WTC11 (cell line): ENCODE data around the gene CROCC2. TPM values are rescaled to one million over a fixed set of nuclear protein-coding genes. Genes with fewer than 3 reads are reported as not detected.

ENCODE experiments used
- ATAC-seq: fragments of 200-7000 bp; cut with Tn5 transposase; 2 replicates; pipeline ENCODE4 v1.10.0; 2021; ENCODE audit warnings: mild to moderate bottlenecking, moderate library complexity
- CTCF ChIA-PET: fragments of 300-600 bp; sonication (Branson Sonifier 250); formaldehyde crosslinking; loops from one replicate; lab custom pipeline; 2021; ENCODE audit warnings: antibody characterized with exemption; lab: Charles Lee
- POLR2A ChIA-PET: fragments of 350-600 bp; sonication (Branson Sonifier 250); formaldehyde crosslinking; loops from one replicate; lab custom pipeline; 2021; ENCODE audit warnings: antibody characterized with exemption; lab: Charles Lee
- DNase-seq: peaks from one replicate; pipeline ENCODE4 v3.0.0; 2021; ENCODE audit warnings: low spot score
- H3K27ac Mint-ChIP-seq: 2 replicates; pipeline ENCODE4 v1.8.0; 2021; ENCODE audit warnings: mixed read lengths
- H3K27me3 Mint-ChIP-seq: 2 replicates; pipeline ENCODE4 v1.8.0; 2021; ENCODE audit warnings: low read depth, mild to moderate bottlenecking, moderate library complexity, mixed read lengths
- H3K36me3 Mint-ChIP-seq: 2 replicates; pipeline ENCODE4 v1.8.0; 2021; ENCODE audit warnings: mixed read lengths
- H3K4me1 Mint-ChIP-seq: 2 replicates; pipeline ENCODE4 v1.8.0; 2022; ENCODE audit warnings: mixed read lengths
- H3K4me3 Mint-ChIP-seq: 2 replicates; pipeline ENCODE4 v1.8.0; 2021; ENCODE audit warnings: mild to moderate bottlenecking, moderate library complexity, mixed read lengths
- H3K9me3 Mint-ChIP-seq: 2 replicates; pipeline ENCODE4 v1.8.0; 2021; ENCODE audit warnings: mixed read lengths
- CBFB ChIP-seq: sonication (generic); formaldehyde crosslinking; IDR thresholded peaks from 2 replicates; pipeline ENCODE4 v1.8.1; 2022; ENCODE audit warnings: mild to moderate bottlenecking, low read depth, missing genetic modification reagents
- ESRRA ChIP-seq: sonication (generic); formaldehyde crosslinking; IDR thresholded peaks from 2 replicates; pipeline ENCODE4 v1.8.1; 2022; ENCODE audit warnings: mild to moderate bottlenecking, missing genetic modification reagents, borderline replicate concordance
- ETV6 ChIP-seq: sonication (generic); formaldehyde crosslinking; IDR thresholded peaks from 2 replicates; pipeline ENCODE4 v1.8.1; 2022; ENCODE audit warnings: mild to moderate bottlenecking, missing genetic modification reagents
- FOXK1 ChIP-seq: sonication (generic); formaldehyde crosslinking; IDR thresholded peaks from 2 replicates; pipeline ENCODE4 v1.8.0; 2022; ENCODE audit warnings: mild to moderate bottlenecking, moderate library complexity, missing genetic modification reagents
- JUN ChIP-seq: sonication (generic); formaldehyde crosslinking; IDR thresholded peaks from 2 replicates; pipeline ENCODE4 v1.8.0; 2023; ENCODE audit warnings: mild to moderate bottlenecking, missing genetic modification reagents
- KAT7 ChIP-seq: sonication (generic); formaldehyde crosslinking; IDR thresholded peaks from 2 replicates; pipeline ENCODE4 v1.8.1; 2023; ENCODE audit warnings: missing genetic modification reagents, mild to moderate bottlenecking, borderline replicate concordance
- MXD4 ChIP-seq: fragments of 250-450 bp; sonication (Bioruptor Pico); IDR thresholded peaks from 2 replicates; pipeline ENCODE4 v1.8.0; 2021; ENCODE audit warnings: mild to moderate bottlenecking, moderate library complexity, borderline replicate concordance
- NFYB ChIP-seq: sonication (generic); formaldehyde crosslinking; conservative IDR thresholded peaks from 2 replicates; pipeline ENCODE4 v1.8.0; 2022; ENCODE audit warnings: low read depth, missing genetic modification reagents
- NR2C2 ChIP-seq: sonication (generic); formaldehyde crosslinking; IDR thresholded peaks from 2 replicates; pipeline ENCODE4 v1.8.0; 2022; ENCODE audit warnings: mild to moderate bottlenecking, missing genetic modification reagents
- RELA ChIP-seq: sonication (generic); formaldehyde crosslinking; IDR thresholded peaks from 2 replicates; pipeline ENCODE4 v1.8.1; 2022; ENCODE audit warnings: missing genetic modification reagents, mild to moderate bottlenecking, borderline replicate concordance
- SMAD3 ChIP-seq: sonication (generic); formaldehyde crosslinking; IDR thresholded peaks from 2 replicates; pipeline ENCODE4 v1.8.0; 2022; ENCODE audit warnings: missing genetic modification reagents, mild to moderate bottlenecking, borderline replicate concordance
- TEAD4 ChIP-seq: sonication (generic); formaldehyde crosslinking; IDR thresholded peaks from 2 replicates; pipeline ENCODE4 v1.8.0; 2022; ENCODE audit warnings: mild to moderate bottlenecking, missing genetic modification reagents
- total RNA-seq: library from RNA; stranded (reverse); gene quantifications from 3 replicates; pipeline ENCODE4 v1.2.3, GENCODE V29; 2021
- TF ChIP-seq, protein P1 (sequence below): sonication (generic); formaldehyde crosslinking; IDR thresholded peaks from 2 replicates; pipeline ENCODE4 v1.8.1; 2022; ENCODE audit warnings: low read depth, missing genetic modification reagents, borderline replicate concordance
- TF ChIP-seq, protein P2 (sequence below): sonication (generic); formaldehyde crosslinking; IDR thresholded peaks from 2 replicates; pipeline ENCODE4 v1.8.0; 2022; ENCODE audit warnings: missing genetic modification reagents
- TF ChIP-seq, protein P3 (sequence below): fragments of 250-450 bp; sonication (Bioruptor Pico); IDR thresholded peaks from 2 replicates; pipeline ENCODE4 v1.8.0; 2021; ENCODE audit warnings: mild to moderate bottlenecking
- TF ChIP-seq, protein P4 (sequence below): sonication (generic); formaldehyde crosslinking; IDR thresholded peaks from 2 replicates; pipeline ENCODE4 v1.8.1; 2022; ENCODE audit warnings: missing genetic modification reagents, borderline replicate concordance
- TF ChIP-seq, protein P5 (sequence below): sonication (generic); formaldehyde crosslinking; IDR thresholded peaks from 2 replicates; pipeline ENCODE4 v1.8.1; 2022; ENCODE audit warnings: low read depth, mild to moderate bottlenecking, moderate library complexity, missing genetic modification reagents, borderline replicate concordance
- TF ChIP-seq, protein P6 (sequence below): sonication (generic); formaldehyde crosslinking; IDR thresholded peaks from 2 replicates; pipeline ENCODE4 v1.8.1; 2023; ENCODE audit warnings: mild to moderate bottlenecking, missing genetic modification reagents, borderline replicate concordance

The CROCC2 gene
- total RNA-seq, 1 experiment from 2014 or later, result not detected

DNA sequence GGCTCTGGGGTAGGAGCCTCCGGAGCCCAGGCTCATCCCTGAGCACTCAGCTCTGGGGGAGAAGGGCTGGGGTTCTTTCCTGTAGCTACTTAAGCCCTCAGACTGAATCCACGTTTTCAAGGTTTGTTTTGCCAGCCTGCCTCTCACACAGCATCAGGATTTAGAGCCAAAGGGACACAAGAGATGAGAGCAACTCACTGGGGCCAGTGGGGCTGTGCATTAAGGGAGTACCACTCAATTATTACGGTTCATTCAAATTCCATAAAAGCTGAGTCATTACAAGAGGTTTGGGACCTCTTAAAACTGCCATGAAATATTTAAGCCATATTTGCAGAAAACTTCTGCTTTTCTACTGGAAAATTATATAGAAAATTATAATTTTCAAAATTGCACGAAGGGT, 75.1 kb downstream of the CROCC2 start:
- TF ChIP-seq TEAD4 (CRISPR knock-in tag) (no peak), JUN (no peak), KAT7 (CRISPR knock-in tag) (no peak), ETV6 (CRISPR knock-in tag) (no peak)

DNA sequence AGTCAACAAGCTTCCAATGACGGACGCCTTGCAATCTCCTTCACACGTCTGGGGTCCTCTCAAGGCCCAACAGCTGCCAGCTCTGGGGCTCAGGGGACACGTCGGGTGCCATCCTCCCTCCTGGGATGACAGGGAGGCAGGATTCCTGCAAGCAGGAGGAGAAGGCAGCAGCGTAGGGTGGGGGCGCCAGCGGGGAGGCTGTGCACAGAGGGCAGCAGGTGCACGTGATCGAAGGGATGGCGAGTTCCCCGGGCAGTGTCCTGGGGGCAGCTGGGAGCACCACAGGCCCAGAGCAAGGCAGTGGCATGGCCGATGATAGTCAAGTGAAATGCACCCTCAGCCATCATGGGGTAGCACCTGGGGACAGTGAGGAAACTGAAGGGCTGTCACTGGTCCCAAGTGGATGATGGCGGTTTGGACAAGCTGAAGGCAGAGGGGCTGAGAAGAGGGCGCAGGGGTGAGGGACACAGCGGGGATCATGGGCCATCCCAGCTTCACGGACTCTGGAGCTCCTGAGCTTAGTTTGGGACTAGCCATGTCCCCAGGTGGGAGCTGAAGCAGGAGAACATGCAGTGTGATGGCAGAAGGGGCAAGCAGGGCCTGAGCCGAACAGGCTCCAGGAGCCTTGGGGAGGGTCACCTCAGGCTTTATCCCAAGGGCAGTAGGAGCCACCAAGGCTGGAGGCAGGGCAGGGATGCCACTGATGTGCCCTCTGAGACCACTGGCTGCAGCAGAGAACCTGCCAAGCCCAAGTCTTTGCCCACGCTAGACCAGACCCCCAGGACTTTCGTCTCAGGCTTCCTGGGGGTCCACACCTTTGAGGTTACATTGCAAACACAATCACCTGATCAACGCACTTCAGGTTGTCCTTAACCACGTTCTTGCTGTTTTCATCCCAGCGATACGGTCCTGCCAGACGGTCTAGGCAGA, 76.0 kb downstream of the CROCC2 start:
- ChIA-PET POLR2A (interaction anchor here (1.1 kb wide), 1 partner anchor 67 kb away, joined by 3 read pairs; no protein-coding TSS in a partner anchor), CTCF (interaction anchor here (1.6 to 1.9 kb wide), 3 partner anchors 16 to 198 kb away, joined by 4 to 11 read pairs (median 6); no protein-coding TSS in a partner anchor)
- peak; percentile 10 for DNase-seq
- Mint-ChIP-seq H3K27me3 (peaks cover 2% of the 10 kb centered on the region; the same call in 1 of the 2 replicates), H3K27ac (no peak overlapping the region), H3K4me3 (no peak overlapping the region), H3K9me3 (no peaks in the 10 kb centered on the region), H3K4me1 (no peaks in the 10 kb centered on the region), H3K36me3 (no peaks in the 10 kb centered on the region)
- no peak for ATAC-seq
- TF ChIP-seq CBFB (no peak), NFYB (no peak), RELA (CRISPR knock-in tag) (no peak), FOXK1 (CRISPR knock-in tag) (no peak), MXD4 (no peak), ESRRA (CRISPR knock-in tag) (no peak), SMAD3 (CRISPR knock-in tag) (no peak), NR2C2 (CRISPR knock-in tag) (no peak)
- TF ChIP-seq, protein P1, sequence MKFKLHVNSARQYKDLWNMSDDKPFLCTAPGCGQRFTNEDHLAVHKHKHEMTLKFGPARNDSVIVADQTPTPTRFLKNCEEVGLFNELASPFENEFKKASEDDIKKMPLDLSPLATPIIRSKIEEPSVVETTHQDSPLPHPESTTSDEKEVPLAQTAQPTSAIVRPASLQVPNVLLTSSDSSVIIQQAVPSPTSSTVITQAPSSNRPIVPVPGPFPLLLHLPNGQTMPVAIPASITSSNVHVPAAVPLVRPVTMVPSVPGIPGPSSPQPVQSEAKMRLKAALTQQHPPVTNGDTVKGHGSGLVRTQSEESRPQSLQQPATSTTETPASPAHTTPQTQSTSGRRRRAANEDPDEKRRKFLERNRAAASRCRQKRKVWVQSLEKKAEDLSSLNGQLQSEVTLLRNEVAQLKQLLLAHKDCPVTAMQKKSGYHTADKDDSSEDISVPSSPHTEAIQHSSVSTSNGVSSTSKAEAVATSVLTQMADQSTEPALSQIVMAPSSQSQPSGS, result no peak
- TF ChIP-seq, protein P2, sequence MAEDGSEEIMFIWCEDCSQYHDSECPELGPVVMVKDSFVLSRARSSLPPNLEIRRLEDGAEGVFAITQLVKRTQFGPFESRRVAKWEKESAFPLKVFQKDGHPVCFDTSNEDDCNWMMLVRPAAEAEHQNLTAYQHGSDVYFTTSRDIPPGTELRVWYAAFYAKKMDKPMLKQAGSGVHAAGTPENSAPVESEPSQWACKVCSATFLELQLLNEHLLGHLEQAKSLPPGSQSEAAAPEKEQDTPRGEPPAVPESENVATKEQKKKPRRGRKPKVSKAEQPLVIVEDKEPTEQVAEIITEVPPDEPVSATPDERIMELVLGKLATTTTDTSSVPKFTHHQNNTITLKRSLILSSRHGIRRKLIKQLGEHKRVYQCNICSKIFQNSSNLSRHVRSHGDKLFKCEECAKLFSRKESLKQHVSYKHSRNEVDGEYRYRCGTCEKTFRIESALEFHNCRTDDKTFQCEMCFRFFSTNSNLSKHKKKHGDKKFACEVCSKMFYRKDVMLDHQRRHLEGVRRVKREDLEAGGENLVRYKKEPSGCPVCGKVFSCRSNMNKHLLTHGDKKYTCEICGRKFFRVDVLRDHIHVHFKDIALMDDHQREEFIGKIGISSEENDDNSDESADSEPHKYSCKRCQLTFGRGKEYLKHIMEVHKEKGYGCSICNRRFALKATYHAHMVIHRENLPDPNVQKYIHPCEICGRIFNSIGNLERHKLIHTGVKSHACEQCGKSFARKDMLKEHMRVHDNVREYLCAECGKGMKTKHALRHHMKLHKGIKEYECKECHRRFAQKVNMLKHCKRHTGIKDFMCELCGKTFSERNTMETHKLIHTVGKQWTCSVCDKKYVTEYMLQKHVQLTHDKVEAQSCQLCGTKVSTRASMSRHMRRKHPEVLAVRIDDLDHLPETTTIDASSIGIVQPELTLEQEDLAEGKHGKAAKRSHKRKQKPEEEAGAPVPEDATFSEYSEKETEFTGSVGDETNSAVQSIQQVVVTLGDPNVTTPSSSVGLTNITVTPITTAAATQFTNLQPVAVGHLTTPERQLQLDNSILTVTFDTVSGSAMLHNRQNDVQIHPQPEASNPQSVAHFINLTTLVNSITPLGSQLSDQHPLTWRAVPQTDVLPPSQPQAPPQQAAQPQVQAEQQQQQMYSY (CRISPR knock-in tag), result no peak
- TF ChIP-seq, protein P3, sequence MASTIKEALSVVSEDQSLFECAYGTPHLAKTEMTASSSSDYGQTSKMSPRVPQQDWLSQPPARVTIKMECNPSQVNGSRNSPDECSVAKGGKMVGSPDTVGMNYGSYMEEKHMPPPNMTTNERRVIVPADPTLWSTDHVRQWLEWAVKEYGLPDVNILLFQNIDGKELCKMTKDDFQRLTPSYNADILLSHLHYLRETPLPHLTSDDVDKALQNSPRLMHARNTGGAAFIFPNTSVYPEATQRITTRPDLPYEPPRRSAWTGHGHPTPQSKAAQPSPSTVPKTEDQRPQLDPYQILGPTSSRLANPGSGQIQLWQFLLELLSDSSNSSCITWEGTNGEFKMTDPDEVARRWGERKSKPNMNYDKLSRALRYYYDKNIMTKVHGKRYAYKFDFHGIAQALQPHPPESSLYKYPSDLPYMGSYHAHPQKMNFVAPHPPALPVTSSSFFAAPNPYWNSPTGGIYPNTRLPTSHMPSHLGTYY, result no peak
- TF ChIP-seq, protein P4, sequence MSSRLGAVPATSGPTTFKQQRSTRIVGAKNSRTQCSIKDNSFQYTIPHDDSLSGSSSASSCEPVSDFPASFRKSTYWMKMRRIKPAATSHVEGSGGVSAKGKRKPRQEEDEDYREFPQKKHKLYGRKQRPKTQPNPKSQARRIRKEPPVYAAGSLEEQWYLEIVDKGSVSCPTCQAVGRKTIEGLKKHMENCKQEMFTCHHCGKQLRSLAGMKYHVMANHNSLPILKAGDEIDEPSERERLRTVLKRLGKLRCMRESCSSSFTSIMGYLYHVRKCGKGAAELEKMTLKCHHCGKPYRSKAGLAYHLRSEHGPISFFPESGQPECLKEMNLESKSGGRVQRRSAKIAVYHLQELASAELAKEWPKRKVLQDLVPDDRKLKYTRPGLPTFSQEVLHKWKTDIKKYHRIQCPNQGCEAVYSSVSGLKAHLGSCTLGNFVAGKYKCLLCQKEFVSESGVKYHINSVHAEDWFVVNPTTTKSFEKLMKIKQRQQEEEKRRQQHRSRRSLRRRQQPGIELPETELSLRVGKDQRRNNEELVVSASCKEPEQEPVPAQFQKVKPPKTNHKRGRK, result no peak
- TF ChIP-seq, protein P5, sequence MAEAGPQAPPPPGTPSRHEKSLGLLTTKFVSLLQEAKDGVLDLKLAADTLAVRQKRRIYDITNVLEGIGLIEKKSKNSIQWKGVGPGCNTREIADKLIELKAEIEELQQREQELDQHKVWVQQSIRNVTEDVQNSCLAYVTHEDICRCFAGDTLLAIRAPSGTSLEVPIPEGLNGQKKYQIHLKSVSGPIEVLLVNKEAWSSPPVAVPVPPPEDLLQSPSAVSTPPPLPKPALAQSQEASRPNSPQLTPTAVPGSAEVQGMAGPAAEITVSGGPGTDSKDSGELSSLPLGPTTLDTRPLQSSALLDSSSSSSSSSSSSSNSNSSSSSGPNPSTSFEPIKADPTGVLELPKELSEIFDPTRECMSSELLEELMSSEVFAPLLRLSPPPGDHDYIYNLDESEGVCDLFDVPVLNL (CRISPR knock-in tag), result no peak
- TF ChIP-seq, protein P6, sequence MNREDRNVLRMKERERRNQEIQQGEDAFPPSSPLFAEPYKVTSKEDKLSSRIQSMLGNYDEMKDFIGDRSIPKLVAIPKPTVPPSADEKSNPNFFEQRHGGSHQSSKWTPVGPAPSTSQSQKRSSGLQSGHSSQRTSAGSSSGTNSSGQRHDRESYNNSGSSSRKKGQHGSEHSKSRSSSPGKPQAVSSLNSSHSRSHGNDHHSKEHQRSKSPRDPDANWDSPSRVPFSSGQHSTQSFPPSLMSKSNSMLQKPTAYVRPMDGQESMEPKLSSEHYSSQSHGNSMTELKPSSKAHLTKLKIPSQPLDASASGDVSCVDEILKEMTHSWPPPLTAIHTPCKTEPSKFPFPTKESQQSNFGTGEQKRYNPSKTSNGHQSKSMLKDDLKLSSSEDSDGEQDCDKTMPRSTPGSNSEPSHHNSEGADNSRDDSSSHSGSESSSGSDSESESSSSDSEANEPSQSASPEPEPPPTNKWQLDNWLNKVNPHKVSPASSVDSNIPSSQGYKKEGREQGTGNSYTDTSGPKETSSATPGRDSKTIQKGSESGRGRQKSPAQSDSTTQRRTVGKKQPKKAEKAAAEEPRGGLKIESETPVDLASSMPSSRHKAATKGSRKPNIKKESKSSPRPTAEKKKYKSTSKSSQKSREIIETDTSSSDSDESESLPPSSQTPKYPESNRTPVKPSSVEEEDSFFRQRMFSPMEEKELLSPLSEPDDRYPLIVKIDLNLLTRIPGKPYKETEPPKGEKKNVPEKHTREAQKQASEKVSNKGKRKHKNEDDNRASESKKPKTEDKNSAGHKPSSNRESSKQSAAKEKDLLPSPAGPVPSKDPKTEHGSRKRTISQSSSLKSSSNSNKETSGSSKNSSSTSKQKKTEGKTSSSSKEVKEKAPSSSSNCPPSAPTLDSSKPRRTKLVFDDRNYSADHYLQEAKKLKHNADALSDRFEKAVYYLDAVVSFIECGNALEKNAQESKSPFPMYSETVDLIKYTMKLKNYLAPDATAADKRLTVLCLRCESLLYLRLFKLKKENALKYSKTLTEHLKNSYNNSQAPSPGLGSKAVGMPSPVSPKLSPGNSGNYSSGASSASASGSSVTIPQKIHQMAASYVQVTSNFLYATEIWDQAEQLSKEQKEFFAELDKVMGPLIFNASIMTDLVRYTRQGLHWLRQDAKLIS, result no peak

More for the DNA sequence above, 75.1 kb downstream of the CROCC2 start:
- H3K9me3 Mint-ChIP-seq, result no peaks in the 10 kb centered on the region
- DNase-seq (no peak), ATAC-seq (no peak)
- H3K27me3 Mint-ChIP-seq, result peaks cover 2% of the 10 kb centered on the region; the same call in 1 of the 2 replicates
- no peaks in the 10 kb centered on the region for H3K4me1 Mint-ChIP-seq
- POLR2A ChIA-PET, result interaction anchor here (1.1 kb wide), 1 partner anchor 66 kb away, joined by 3 read pairs; no protein-coding TSS in a partner anchor
- no peaks in the 10 kb centered on the region for H3K36me3 Mint-ChIP-seq
- CTCF ChIA-PET, result interaction anchor here (0.6 to 1.6 kb wide), 2 partner anchors 67 to 140 kb away, joined by 4 to 6 read pairs; no protein-coding TSS in a partner anchor
- no peak overlapping the region for H3K4me3 Mint-ChIP-seq
- H3K27ac Mint-ChIP-seq, result no peak overlapping the region
